CD8-positive, alpha-beta memory T cell (primary cell): ENCODE data around the gene SGO2. TPM values are rescaled to one million over a fixed set of nuclear protein-coding genes. Genes with fewer than 3 reads are reported as not detected.

Experiments
- CTCF ChIA-PET: fragments of 350-600 bp; sonication (Branson Sonifier 250); formaldehyde crosslinking; loops from one replicate; lab custom pipeline; 2021; ENCODE audit warnings: antibody characterized with exemption; lab: Charles Lee
- POLR2A ChIA-PET: fragments of 350-600 bp; sonication (Branson Sonifier 250); formaldehyde crosslinking; loops from one replicate; lab custom pipeline; 2021; ENCODE audit warnings: antibody characterized with exemption; lab: Charles Lee
- DNase-seq, 5 donors: peaks; one replicate each; pipeline versions ENCODE4 v3.0.0 to v3.0.0-alpha.2; 2020 to 2022; ENCODE audit warnings: mixed read lengths in 1 of 5
- H3K27ac ChIP-seq: one replicate; pipeline ENCODE4 v1.7.0; 2013; ENCODE audit warnings: low read depth, mild to moderate bottlenecking, low read length, moderate library complexity
- H3K27me3 ChIP-seq: 2 replicates; pipeline ENCODE4 v1.7.0; 2013; ENCODE audit warnings: low read length, mild to moderate bottlenecking; ENCODE audit not compliant: insufficient read depth, poor library complexity, severe bottlenecking
- H3K36me3 ChIP-seq: 2 replicates; pipeline ENCODE4 v1.7.0; 2013; ENCODE audit warnings: mild to moderate bottlenecking, low read length, moderate library complexity; ENCODE audit not compliant: insufficient read depth
- H3K4me1 ChIP-seq: 2 replicates; pipeline ENCODE4 v1.7.0; 2013; ENCODE audit warnings: mild to moderate bottlenecking, low read length, moderate library complexity; ENCODE audit not compliant: insufficient read depth
- H3K4me3 ChIP-seq: 2 replicates; pipeline ENCODE4 v1.7.0; 2013; ENCODE audit warnings: mild to moderate bottlenecking, low read length
- H3K9me3 ChIP-seq: 2 replicates; pipeline ENCODE4 v1.7.0; 2013; ENCODE audit warnings: mild to moderate bottlenecking, low read length
- H3K27ac Mint-ChIP-seq, 8 donors: one replicate each; pipeline ENCODE4 v1.8.0; 2020 to 2021; ENCODE audit warnings: mixed read lengths in 8 of 8, mild to moderate bottlenecking in 6 of 8, inconsistent platforms in 3 of 8, moderate library complexity in 3 of 8
- H3K27me3 Mint-ChIP-seq, 2 donors: one replicate each; pipeline ENCODE4 v1.8.0; 2020 to 2021; ENCODE audit warnings: mixed read lengths in 2 of 2, mild to moderate bottlenecking in 1 of 2, moderate library complexity in 1 of 2
- H3K36me3 Mint-ChIP-seq, 3 donors: one replicate each; pipeline ENCODE4 v1.8.0; 2020 to 2021; ENCODE audit warnings: mixed read lengths in 3 of 3, inconsistent platforms in 1 of 3, mild to moderate bottlenecking in 1 of 3
- H3K4me1 Mint-ChIP-seq, 3 donors: one replicate each; pipeline ENCODE4 v1.8.0; 2020 to 2021; ENCODE audit warnings: mixed read lengths in 3 of 3, inconsistent platforms in 1 of 3, mild to moderate bottlenecking in 1 of 3
- H3K4me3 Mint-ChIP-seq, 7 donors: one replicate each; pipeline ENCODE4 v1.8.0; 2020 to 2021; ENCODE audit warnings: mixed read lengths in 7 of 7, mild to moderate bottlenecking in 6 of 7, moderate library complexity in 4 of 7, inconsistent platforms in 2 of 7
- H3K9me3 Mint-ChIP-seq, 5 donors: one replicate each; pipeline ENCODE4 v1.8.0; 2020 to 2022; ENCODE audit warnings: mixed read lengths in 5 of 5, mild to moderate bottlenecking in 3 of 5, moderate library complexity in 2 of 5, inconsistent platforms in 1 of 5
- polyA plus RNA-seq: library from polyadenylated mRNA; unstranded; fragments of 300-500 nt; fragmentation: Illumina TruSeq; gene quantifications from one replicate; pipeline ENCODE4 v1.2.3, GENCODE V29; 2021
- total RNA-seq, 2 experiments: library from RNA; stranded (reverse); gene quantifications; one replicate each; pipeline ENCODE4 v1.2.3, GENCODE V29; 2021

The SGO2 gene
- total and polyA plus RNA-seq, 3 experiments from 2014 or later: 3.5 to 19.9 (median 18.6) TPM

GRCh38 chr2:200484934-200485333 is 41.1 kb upstream of the SGO2 start:
- Histone ChIP-seq H3K27ac (no peak overlapping the region), H3K36me3 (no peaks in the 10 kb centered on the region), H3K27me3 (no peaks in the 10 kb centered on the region), H3K4me1 (no peaks in the 10 kb centered on the region), H3K9me3 (no peaks in the 10 kb centered on the region), H3K4me3 (no peak overlapping the region)
- Mint-ChIP-seq H3K4me1 (peaks cover 3 to 6% (median 4%) of the 10 kb centered on the region in 3 donors), H3K36me3 (peaks cover 0 to 11% (median 5%) of the 10 kb centered on the region in 3 donors), H3K4me3 (no peak overlapping the region), H3K9me3 (no peaks in the 10 kb centered on the region), H3K27me3 (no peaks in the 10 kb centered on the region), H3K27ac (no peak overlapping the region)
- DNase-seq: no peak
- ChIA-PET CTCF (interaction anchor here (0.7 to 4.8 kb wide), 7 partner anchors 8 to 505 kb away, joined by 3 to 42 read pairs (median 10); partner anchors contain the start of gene KCTD18), POLR2A (no interaction called here)

GRCh38 chr2:200486529-200486928 is 39.5 kb upstream of the SGO2 start:
- H3K9me3 ChIP-seq: no peaks in the 10 kb centered on the region
- H3K4me3 ChIP-seq: no peak overlapping the region
- peaks cover 9% of the 10 kb centered on the region for H3K36me3 ChIP-seq
- H3K27me3 Mint-ChIP-seq: no peaks in the 10 kb centered on the region
- no peak overlapping the region for H3K27ac ChIP-seq
- H3K9me3 Mint-ChIP-seq: no peaks in the 10 kb centered on the region
- H3K4me1 Mint-ChIP-seq: peaks cover 0 to under 1% (median 0%) of the 10 kb centered on the region in 3 donors
- no peak overlapping the region for H3K27ac Mint-ChIP-seq
- DNase-seq: no peak
- POLR2A ChIA-PET: no interaction called here
- H3K27me3 ChIP-seq: no peaks in the 10 kb centered on the region
- no peak overlapping the region for H3K4me3 Mint-ChIP-seq
- CTCF ChIA-PET: interaction anchor here (0.8 to 1.4 kb wide), 2 partner anchors 8 to 10 kb away, joined by 3 to 4 read pairs; no protein-coding TSS in a partner anchor
- H3K36me3 Mint-ChIP-seq: peaks cover 10 to 27% (median 17%) of the 10 kb centered on the region in 3 donors
- no peaks in the 10 kb centered on the region for H3K4me1 ChIP-seq

DNA sequence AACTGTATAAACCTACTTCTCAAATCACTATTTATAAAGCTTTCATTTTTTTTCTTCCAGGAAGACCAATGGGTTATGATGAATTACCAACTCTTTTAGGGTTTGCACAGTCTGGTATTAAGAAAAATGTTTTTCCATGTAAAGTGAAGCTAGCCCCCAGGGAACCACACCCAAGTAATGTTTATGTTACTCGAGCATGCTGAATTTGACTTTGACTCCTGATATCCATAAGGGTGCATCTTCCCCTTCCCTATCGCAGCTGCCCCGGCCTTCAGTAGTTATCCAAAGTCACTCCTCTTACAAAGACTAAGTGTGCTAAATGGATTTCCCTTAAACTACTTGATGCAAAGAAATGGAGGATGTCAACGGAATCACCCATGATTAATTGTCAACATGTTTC is 37.8 kb upstream of the SGO2 start:
- ChIA-PET CTCF (no interaction called here), POLR2A (no interaction called here)
- Histone ChIP-seq H3K4me1 (no peaks in the 10 kb centered on the region), H3K4me3 (no peak overlapping the region), H3K36me3 (peaks cover 20% of the 10 kb centered on the region), H3K27ac (no peak overlapping the region), H3K9me3 (no peaks in the 10 kb centered on the region), H3K27me3 (no peaks in the 10 kb centered on the region)
- Mint-ChIP-seq H3K4me1 (no peaks in the 10 kb centered on the region), H3K36me3 (peaks cover 13 to 43% (median 28%) of the 10 kb centered on the region in 3 donors), H3K27me3 (no peaks in the 10 kb centered on the region), H3K27ac (no peak overlapping the region), H3K9me3 (no peaks in the 10 kb centered on the region), H3K4me3 (no peak overlapping the region)
- no peak for DNase-seq

- Histone ChIP-seq H3K9me3 (no peaks in the 10 kb centered on the region), H3K4me1 (no peaks in the 10 kb centered on the region), H3K36me3 (peaks cover 25% of the 10 kb centered on the region), H3K27me3 (no peaks in the 10 kb centered on the region), H3K4me3 (no peak overlapping the region), H3K27ac (no peak overlapping the region)
- ChIA-PET CTCF (interaction anchor here (0.7 kb wide), 1 partner anchor 9 kb away, joined by 3 read pairs; no protein-coding TSS in a partner anchor), POLR2A (no interaction called here)
- peaks cover 13 to 61% (median 29%) of the 10 kb centered on the region in 3 donors for H3K36me3 Mint-ChIP-seq
- H3K27ac Mint-ChIP-seq: no peak overlapping the region
- no peak for DNase-seq
- H3K4me3 Mint-ChIP-seq: no peak overlapping the region
- H3K27me3 Mint-ChIP-seq: no peaks in the 10 kb centered on the region
- no peaks in the 10 kb centered on the region for H3K9me3 Mint-ChIP-seq
- H3K4me1 Mint-ChIP-seq: no peaks in the 10 kb centered on the region
These were observed 36.0 kb upstream of the SGO2 start for GRCh38 chr2:200490001-200490400.

DNA sequence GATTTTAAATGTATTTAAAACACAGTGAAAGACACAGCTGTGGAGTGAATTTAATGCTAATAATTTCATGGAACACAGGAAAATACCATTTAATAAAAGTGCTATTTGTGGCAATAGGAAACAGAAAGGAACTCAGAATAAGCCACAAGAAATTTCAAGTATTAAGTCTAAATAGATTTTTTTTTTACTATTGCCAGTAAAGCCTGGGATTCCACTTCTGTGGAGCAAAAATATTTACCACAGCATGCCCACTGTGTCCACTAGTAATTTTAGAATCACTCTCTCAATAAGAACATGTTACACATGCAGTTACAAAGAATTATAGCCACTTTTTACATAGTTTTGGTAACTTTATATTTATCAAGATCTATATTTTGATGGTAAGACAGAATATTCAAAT is 33.4 kb upstream of the SGO2 start:
- no peak overlapping the region for H3K4me3 ChIP-seq
- H3K4me1 ChIP-seq: no peaks in the 10 kb centered on the region
- no peak overlapping the region for H3K4me3 Mint-ChIP-seq
- H3K9me3 Mint-ChIP-seq: no peaks in the 10 kb centered on the region
- no peak overlapping the region for H3K27ac ChIP-seq
- peaks cover 13 to 81% (median 36%) of the 10 kb centered on the region in 3 donors for H3K36me3 Mint-ChIP-seq
- no peak for DNase-seq
- ChIA-PET POLR2A (no interaction called here), CTCF (interaction anchor here (2.2 to 3.6 kb wide), 2 partner anchors 10 to 17 kb away, joined by 7 to 16 read pairs; partner anchors contain the start of gene KCTD18)
- no peak overlapping the region for H3K27ac Mint-ChIP-seq
- H3K27me3 ChIP-seq: no peaks in the 10 kb centered on the region
- no peaks in the 10 kb centered on the region for H3K9me3 ChIP-seq
- H3K4me1 Mint-ChIP-seq: no peaks in the 10 kb centered on the region
- no peaks in the 10 kb centered on the region for H3K27me3 Mint-ChIP-seq
- H3K36me3 ChIP-seq: peaks cover 38% of the 10 kb centered on the region

DNA sequence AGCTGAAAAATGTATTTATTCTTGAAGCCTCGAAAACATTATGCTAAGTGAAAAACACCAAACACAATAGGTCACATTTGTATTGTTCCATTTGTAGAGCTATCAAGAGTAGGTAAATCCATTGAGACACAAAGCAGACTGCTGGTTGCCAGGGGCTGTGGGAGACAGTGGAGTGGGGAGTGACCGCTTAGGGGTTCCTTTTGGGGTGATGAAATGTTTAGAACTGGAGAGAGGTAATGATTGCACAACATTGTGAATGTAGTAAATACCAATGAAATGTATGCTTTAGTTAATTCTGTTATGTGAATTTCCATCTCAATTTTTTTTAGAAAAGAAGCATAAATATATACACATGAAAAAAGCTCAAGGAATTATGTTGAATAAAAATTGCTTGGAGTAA is 32.0 kb upstream of the SGO2 start:
- H3K9me3 Mint-ChIP-seq: no peaks in the 10 kb centered on the region
- no peak for DNase-seq
- ChIA-PET POLR2A (no interaction called here), CTCF (interaction anchor here (2.2 to 3.6 kb wide), 2 partner anchors 11 to 16 kb away, joined by 7 to 16 read pairs; partner anchors contain the start of gene KCTD18)
- peaks cover 13 to 88% (median 39%) of the 10 kb centered on the region in 3 donors for H3K36me3 Mint-ChIP-seq
- H3K27ac ChIP-seq: no peak overlapping the region
- no peaks in the 10 kb centered on the region for H3K4me1 ChIP-seq
- peak overlapping the region in 3 of 8 donors; percentile 28 to 75 (median 35) for H3K27ac Mint-ChIP-seq
- no peaks in the 10 kb centered on the region for H3K27me3 ChIP-seq
- peaks cover 0 to under 1% (median 0%) of the 10 kb centered on the region in 3 donors for H3K4me1 Mint-ChIP-seq
- H3K9me3 ChIP-seq: no peaks in the 10 kb centered on the region
- H3K27me3 Mint-ChIP-seq: no peaks in the 10 kb centered on the region
- no peak overlapping the region for H3K4me3 ChIP-seq
- no peak overlapping the region for H3K4me3 Mint-ChIP-seq
- peaks cover 40% of the 10 kb centered on the region for H3K36me3 ChIP-seq

DNA sequence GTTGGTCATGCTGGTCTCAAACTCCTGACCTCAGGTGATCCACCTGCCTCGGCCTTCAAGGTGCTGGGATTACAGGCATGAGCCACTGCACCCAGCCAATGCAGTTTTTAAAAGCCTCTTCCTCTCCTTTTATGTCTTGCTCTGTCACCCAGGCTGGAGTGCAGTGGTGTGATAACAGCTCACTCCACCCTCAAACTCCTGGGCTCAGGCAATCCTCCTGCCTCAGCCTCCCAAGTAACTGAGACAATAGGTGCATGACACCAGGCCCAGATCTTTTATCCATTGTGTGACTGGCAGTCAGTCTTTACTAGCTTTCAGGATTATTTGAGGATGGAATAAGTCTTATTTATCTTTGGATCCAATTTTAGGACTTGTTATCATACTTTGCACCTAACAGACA is 29.3 kb upstream of the SGO2 start:
- Mint-ChIP-seq H3K4me1 (peaks cover 2 to 5% (median 4%) of the 10 kb centered on the region in 3 donors), H3K27me3 (no peaks in the 10 kb centered on the region), H3K9me3 (no peaks in the 10 kb centered on the region), H3K4me3 (no peak overlapping the region), H3K36me3 (peaks cover 1 to 68% (median 22%) of the 10 kb centered on the region in 3 donors), H3K27ac (peak overlapping the region in 4 of 8 donors; percentile 23 to 68 (median 48))
- ChIA-PET POLR2A (no interaction called here), CTCF (interaction anchor here (1.1 to 1.2 kb wide), 2 partner anchors 11 to 15 kb away, joined by 3 read pairs; no protein-coding TSS in a partner anchor)
- no peak for DNase-seq
- Histone ChIP-seq H3K27ac (no peak overlapping the region), H3K4me3 (no peak overlapping the region), H3K4me1 (no peaks in the 10 kb centered on the region), H3K27me3 (no peaks in the 10 kb centered on the region), H3K9me3 (no peaks in the 10 kb centered on the region), H3K36me3 (peaks cover 29% of the 10 kb centered on the region)

DNA sequence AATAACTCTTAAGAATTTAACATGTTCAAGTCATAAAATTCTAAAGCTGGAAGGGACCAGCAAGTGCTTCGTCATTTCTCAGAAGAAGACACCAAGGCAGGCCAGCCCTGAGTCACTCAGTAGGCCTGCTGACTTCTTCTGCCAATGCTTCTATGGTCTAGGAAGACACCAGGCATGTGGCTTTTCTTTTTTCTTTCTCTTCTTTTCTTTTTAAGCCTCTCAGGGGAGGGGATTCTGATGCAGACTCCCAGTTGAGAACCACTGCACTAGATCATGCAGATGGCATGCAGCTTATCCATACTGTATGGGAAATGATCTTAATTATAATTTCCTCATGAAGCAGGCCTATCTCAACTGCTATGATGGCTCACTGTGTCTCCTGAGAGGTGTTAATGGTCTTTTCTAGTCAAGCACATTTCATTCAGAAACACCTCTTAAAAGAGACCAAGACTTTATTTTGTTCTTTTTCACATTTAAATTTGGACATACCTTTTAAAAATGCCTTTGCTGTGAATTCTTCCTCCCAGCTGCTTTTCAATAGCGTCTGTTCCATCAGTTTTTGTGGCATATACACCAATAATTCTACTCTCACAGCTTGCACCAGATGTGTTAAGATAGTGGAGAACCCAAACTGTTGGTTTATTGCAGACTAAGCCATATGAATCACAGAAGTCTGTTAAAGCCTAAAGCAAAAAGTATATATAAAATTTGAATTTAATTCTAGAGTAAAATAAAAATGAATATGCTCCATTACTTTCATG is 27.4 kb upstream of the SGO2 start:
- Histone ChIP-seq H3K9me3 (no peaks in the 10 kb centered on the region), H3K36me3 (peaks cover 16% of the 10 kb centered on the region), H3K27ac (no peak overlapping the region), H3K4me1 (no peaks in the 10 kb centered on the region), H3K4me3 (no peak overlapping the region), H3K27me3 (no peaks in the 10 kb centered on the region)
- peaks cover 5 to 13% (median 11%) of the 10 kb centered on the region in 3 donors for H3K4me1 Mint-ChIP-seq
- H3K9me3 Mint-ChIP-seq: no peaks in the 10 kb centered on the region
- DNase-seq: no peak
- no peaks in the 10 kb centered on the region for H3K27me3 Mint-ChIP-seq
- CTCF ChIA-PET: no interaction called here
- H3K4me3 Mint-ChIP-seq: no peak overlapping the region
- peaks cover 11 to 63% (median 22%) of the 10 kb centered on the region in 3 donors for H3K36me3 Mint-ChIP-seq
- POLR2A ChIA-PET: no interaction called here
- peak overlapping the region in 2 of 8 donors; percentile 32 to 72 for H3K27ac Mint-ChIP-seq
